ENCODE measurements around the gene ALG8. TPM values are rescaled to one million over a fixed set of nuclear protein-coding genes. Genes with fewer than 3 reads are reported as not detected.
"Not testable (repeated sequence)": the region's sequence is repeated elsewhere in the genome, so short reads cannot be mapped to it uniquely, and the experiment has no call there.

ALG8 gene
- total RNA-seq, 1 experiment from 2014 or later, result 188 TPM

- intact Hi-C loops (cut with micrococcal nuclease; ENCODE audit: unreplicated experiment), result no loop called here
- Mint-ChIP-seq H3K4me1 (ENCODE audit: low read depth, unreplicated experiment) (peaks cover 15% of the 10 kb centered on the region), H3K27ac (ENCODE audit: unreplicated experiment) (peak overlapping the region; percentile 70), H3K36me3 (ENCODE audit: insufficient read depth, unreplicated experiment) (peaks cover 16% of the 10 kb centered on the region), H3K27me3 (ENCODE audit: insufficient read depth, unreplicated experiment) (no peaks in the 10 kb centered on the region), H3K9me3 (ENCODE audit: unreplicated experiment) (no peaks in the 10 kb centered on the region), H3K4me3 (ENCODE audit: unreplicated experiment) (no peak overlapping the region)
- DNase-seq, result peak; percentile 52 to 65
- no peak for TF ChIP-seq CTCF (IDR thresholded peaks at IDR 0.05; ENCODE audit: insufficient read depth in 1 of 2, low read depth in 1 of 2, low read length in 1 of 2, severe bottlenecking in 1 of 2, unreplicated experiment in 1 of 2)
- no peaks in the 10 kb centered on the region for H3K27me3 ChIP-seq (replicated peaks; ENCODE audit: control insufficient read depth, insufficient read depth, low read length)
- no peak overlapping the region for H3K4me3 ChIP-seq (ENCODE audit: low read depth, low read length)
- H3K4me1 ChIP-seq, result peaks cover 31% of the 10 kb centered on the region
- no TSS peak for BruUV-seq (replicated peaks)
- CTCF ChIA-PET, result interaction anchor here (0.6 to 1.4 kb wide), 5 partner anchors 14 to 503 kb away, joined by 3 to 13 read pairs (median 3); no protein-coding TSS in a partner anchor
- H3K9me3 ChIP-seq, result no peaks in the 10 kb centered on the region
- no peaks in the 10 kb centered on the region for H3K36me3 ChIP-seq (ENCODE audit: control insufficient read depth, insufficient read depth, low read length)
- POLR2A ChIA-PET, result interaction anchor here (0.7 to 2.0 kb wide), 2 partner anchors 31 to 78 kb away, joined by 4 to 10 read pairs; partner anchors contain the start of gene ALG8
Measured at GRCh38 chr11:78061088-78061920, 78.1 kb downstream of the ALG8 start.

- Mint-ChIP-seq H3K4me1 (ENCODE audit: low read depth, unreplicated experiment) (peaks cover 15% of the 10 kb centered on the region), H3K36me3 (ENCODE audit: insufficient read depth, unreplicated experiment) (peaks cover 10% of the 10 kb centered on the region), H3K9me3 (ENCODE audit: unreplicated experiment) (no peaks in the 10 kb centered on the region), H3K4me3 (ENCODE audit: unreplicated experiment) (no peak overlapping the region), H3K27ac (ENCODE audit: unreplicated experiment) (no peak overlapping the region), H3K27me3 (ENCODE audit: insufficient read depth, unreplicated experiment) (no peaks in the 10 kb centered on the region)
- ChIA-PET CTCF (interaction anchor here (1.0 to 1.4 kb wide), 2 partner anchors 15 to 30 kb away, joined by 3 to 13 read pairs; no protein-coding TSS in a partner anchor), POLR2A (interaction anchor here (2.0 kb wide), 1 partner anchor 79 kb away, joined by 10 read pairs; the partner anchor contains the start of gene ALG8)
- no peak for DNase-seq
- no TSS peak for BruUV-seq (replicated peaks)
- TF ChIP-seq CTCF (IDR thresholded peaks at IDR 0.05; ENCODE audit: insufficient read depth in 1 of 2, low read depth in 1 of 2, low read length in 1 of 2, severe bottlenecking in 1 of 2, unreplicated experiment in 1 of 2), result no peak
- H3K9me3 ChIP-seq, result no peaks in the 10 kb centered on the region
- peaks cover 31% of the 10 kb centered on the region for H3K4me1 ChIP-seq
- intact Hi-C loops (cut with micrococcal nuclease; ENCODE audit: unreplicated experiment), result no loop called here
- no peak overlapping the region for H3K4me3 ChIP-seq (ENCODE audit: low read depth, low read length)
- H3K27me3 ChIP-seq (replicated peaks; ENCODE audit: control insufficient read depth, insufficient read depth, low read length), result no peaks in the 10 kb centered on the region
- H3K36me3 ChIP-seq (ENCODE audit: control insufficient read depth, insufficient read depth, low read length), result no peaks in the 10 kb centered on the region
Measured at GRCh38 chr11:78060533-78060932, 78.9 kb downstream of the ALG8 start.

- H3K27me3 ChIP-seq (replicated peaks; ENCODE audit: control insufficient read depth, insufficient read depth, low read length); H3K4me3 Mint-ChIP-seq (ENCODE audit: unreplicated experiment); H3K4me3 ChIP-seq (ENCODE audit: low read depth, low read length); POLR2A ChIA-PET; H3K9me3 Mint-ChIP-seq (ENCODE audit: unreplicated experiment); H3K9me3 ChIP-seq; H3K36me3 Mint-ChIP-seq (ENCODE audit: insufficient read depth, unreplicated experiment); BruUV-seq (replicated peaks); H3K27me3 Mint-ChIP-seq (ENCODE audit: insufficient read depth, unreplicated experiment); DNase-seq; intact Hi-C loops (cut with micrococcal nuclease; ENCODE audit: unreplicated experiment); H3K36me3 ChIP-seq (ENCODE audit: control insufficient read depth, insufficient read depth, low read length); H3K27ac Mint-ChIP-seq (ENCODE audit: unreplicated experiment): not testable (repeated sequence)
- peaks cover 31% of the 10 kb centered on the region for H3K4me1 ChIP-seq
- peaks cover 15% of the 10 kb centered on the region for H3K4me1 Mint-ChIP-seq (ENCODE audit: low read depth, unreplicated experiment)
- CTCF ChIA-PET, result interaction anchor here (0.7 kb wide), 1 partner anchor 326 kb away, joined by 3 read pairs; no protein-coding TSS in a partner anchor
Measured at GRCh38 chr11:78059749-78060328, 79.6 kb downstream of the ALG8 start.
